GM10266 (cell line): ENCODE results near the gene MIGA1.

ENCODE experiments used
- DNase-seq: peaks from one replicate; pipeline ENCODE4 v3.0.0; 2012; ENCODE audit errors: extremely low spot score
- CTCF ChIP-seq: IDR thresholded peaks from 2 replicates; pipeline ENCODE4 v1.5.1; 2012; ENCODE audit warnings: mild to moderate bottlenecking, low read depth; ENCODE audit not compliant: control insufficient read depth, insufficient read depth; ENCODE audit errors: missing control alignments

MIGA1 gene

GRCh38 chr1:77756052-77756754 is 23.2 kb upstream of the MIGA1 start:
- no peak for TF ChIP-seq CTCF
- no peak for DNase-seq

GRCh38 chr1:77757066-77757584 is 22.3 kb upstream of the MIGA1 start:
- no peak for DNase-seq
- no peak for TF ChIP-seq CTCF

GRCh38 chr1:77757603-77758002 is 21.8 kb upstream of the MIGA1 start:
- DNase-seq, result no peak
- TF ChIP-seq CTCF, result no peak

- DNase-seq, result peak; percentile 90
- no peak for TF ChIP-seq CTCF
Observed at GRCh38 chr1:77759071-77760028, 20.1 kb upstream of the MIGA1 start, which contains the start of gene USP33. USP33 (minus strand) TSS chr1:77759852; CDS start chr1:77741697, 18,155 bp downstream.

GRCh38 chr1:77762072-77762476 is 17.4 kb upstream of the MIGA1 start:
- no peak for DNase-seq
- no peak for TF ChIP-seq CTCF

GRCh38 chr1:77768006-77768405 is 11.4 kb upstream of the MIGA1 start:
- DNase-seq, result no peak
- no peak for TF ChIP-seq CTCF
